HG03521 (cell line): Measurements from ENCODE around the gene FGF14.
A peak's percentile ranks its signal among the peaks of the same experiment; 100 is the strongest.

ENCODE experiments used
- ATAC-seq: cut with Tn5 transposase; IDR thresholded peaks from one replicate; pipeline ENCODE4 v1.9.1; 2021; ENCODE audit warnings: mild to moderate bottlenecking, moderate library complexity; ENCODE audit not compliant: unreplicated experiment

FGF14 gene

DNA sequence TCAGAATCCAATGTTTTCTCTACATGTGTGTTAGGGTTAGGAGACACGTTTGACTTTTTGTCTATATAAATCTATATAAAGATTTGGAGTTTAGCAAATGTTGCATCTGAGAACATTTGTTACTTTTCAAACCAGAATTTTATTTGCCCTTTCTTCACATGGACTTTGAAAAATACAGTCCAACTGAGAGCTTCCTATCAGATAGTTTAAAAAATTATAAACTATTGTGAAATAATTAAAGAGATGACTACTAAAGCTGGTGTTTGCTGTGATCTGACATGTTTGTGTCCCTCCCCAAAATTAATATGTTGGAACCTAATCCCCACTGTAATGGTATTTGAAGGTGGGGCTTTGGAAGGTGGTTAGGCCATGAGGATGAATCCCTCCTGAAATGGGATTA lies 652.3 kb downstream of the FGF14 start:
- no peak for ATAC-seq

DNA sequence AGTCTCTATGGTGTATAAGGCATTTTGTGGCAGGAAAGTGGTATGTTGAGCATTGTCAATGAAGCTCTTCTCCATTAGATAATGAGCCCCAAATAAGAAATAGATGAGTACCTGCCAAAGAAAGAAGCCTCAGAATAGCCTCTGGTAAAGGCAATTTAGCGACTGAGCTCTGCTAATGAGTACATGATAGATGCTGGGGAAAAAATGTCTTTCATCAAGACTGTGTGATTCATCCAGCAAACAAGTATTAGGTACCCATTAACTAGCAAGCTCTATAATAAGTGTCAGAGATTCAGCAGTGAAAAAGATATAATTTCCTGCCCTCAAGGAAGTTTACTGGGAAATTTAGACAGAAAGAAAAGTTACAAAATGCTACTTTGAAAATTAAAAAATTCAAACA lies 654.8 kb downstream of the FGF14 start:
- ATAC-seq, result no peak

DNA sequence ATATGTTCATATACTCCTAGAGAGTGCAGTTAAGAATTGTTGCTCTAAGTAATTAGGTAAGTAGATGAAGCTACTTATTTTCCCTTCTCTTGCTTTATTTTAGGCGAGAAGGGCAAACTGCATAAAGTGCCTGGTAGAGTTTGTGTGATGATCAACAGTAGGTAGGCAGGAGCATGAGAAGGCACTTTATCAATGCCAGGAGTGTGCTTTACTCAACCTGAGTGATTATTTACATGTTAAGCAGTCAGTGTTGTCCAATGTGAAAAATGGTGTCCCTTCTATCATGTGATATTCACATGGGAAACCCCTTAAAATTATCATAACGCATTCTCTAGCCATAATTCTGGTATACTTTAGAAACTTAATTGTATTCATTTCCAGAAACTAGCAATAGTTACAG lies 655.3 kb downstream of the FGF14 start:
- no peak for ATAC-seq

DNA sequence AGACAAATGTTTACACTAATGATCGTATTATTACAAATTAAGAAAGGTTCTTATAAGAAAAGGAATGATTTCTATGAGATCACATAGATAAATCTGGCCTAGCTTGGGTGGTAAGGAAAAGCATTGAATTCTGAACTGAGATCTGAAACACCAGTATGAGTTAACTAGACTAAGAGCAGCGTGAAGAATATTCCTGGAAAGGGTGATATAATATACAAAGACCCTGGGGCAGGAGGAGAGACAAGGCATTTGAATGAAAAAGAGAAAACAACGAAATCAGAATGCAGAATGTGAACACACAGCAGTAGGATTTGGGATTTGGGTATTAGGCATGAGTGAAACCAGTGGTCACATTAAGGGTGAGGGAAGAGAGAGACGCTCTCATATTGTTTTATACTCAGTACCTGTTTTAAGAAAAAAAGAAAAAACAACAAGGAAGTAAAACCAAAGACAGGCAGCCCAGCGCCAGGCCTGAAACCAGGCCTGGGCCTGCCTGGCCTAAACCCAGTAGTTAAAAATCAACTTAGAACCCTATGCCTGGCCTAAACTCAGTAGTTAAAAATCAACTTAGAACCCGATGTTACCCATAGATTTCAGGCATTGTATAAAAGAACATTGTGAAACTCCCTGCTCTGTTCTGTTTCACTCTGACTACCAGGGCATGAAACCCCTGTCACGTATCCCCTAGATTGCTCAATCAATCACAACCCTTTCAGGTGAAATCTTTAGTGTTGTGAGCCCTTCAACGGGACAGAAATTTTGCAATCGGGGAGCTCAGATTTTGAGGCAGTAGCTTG lies 662.3 kb downstream of the FGF14 start:
- ATAC-seq, result peak; percentile 94

DNA sequence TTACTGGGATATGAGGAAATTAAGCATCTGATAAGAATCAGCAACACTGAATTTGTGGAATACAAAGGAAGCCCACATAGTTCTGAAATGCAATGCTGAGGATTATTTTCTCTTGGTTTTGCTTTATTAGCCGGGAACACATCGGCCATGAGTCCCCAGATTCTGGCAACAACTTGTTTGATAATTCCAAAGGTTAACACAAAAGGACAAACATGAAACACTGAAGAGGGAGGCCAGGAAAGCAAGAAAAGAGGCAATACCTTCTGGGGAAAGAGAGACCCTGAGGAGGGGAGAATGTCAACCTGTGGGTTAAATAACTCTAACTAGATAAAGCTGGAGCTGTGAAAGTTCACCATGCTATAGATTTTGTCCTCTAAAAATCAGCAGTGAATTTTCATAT lies 663.5 kb downstream of the FGF14 start:
- no peak for ATAC-seq

DNA sequence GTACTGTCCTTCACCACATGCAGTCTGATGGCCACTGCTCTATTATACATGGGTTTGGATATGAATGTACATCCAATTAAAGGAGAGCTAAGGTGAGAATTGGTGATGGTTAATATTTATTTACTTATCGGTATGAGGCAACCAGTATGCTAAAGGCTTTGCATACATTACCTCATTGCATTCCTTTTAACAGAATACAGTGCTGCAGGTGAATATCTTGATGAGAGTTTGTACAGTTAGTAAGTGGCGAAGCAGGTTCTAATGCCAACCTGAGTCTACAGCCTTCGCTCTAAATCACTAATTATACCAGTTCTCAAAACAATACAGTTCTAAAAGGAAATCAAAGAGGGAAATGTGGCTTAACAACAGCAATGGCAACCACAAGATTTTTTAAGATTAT lies 665.3 kb downstream of the FGF14 start:
- no peak for ATAC-seq

DNA sequence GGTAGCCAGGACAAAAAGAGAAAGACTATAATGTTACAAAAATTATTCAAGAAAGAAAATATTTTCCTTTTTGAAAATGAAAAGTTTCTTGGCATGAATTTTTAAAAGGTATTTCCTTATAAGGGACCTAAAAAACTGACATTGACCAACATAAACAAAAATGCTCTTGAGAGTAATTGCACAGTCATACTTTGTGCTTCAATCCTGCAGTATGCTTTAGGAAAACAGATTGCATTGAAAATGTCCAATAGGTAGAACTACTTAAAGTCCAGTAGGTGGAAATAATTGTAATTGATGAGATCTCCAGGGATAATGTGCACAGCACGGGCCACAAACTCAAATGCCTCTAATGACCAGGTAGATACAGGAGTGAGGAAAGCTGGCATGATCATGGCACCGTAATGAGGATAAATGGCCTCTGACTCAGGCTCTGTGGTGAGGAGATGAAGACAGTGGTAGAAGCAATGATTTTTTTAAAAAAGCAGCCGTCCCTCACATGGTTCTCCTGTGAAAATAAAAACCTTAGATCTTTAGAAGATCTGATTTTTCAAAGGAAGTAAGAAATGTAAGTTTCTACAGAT lies 671.3 kb downstream of the FGF14 start:
- no peak for ATAC-seq

DNA sequence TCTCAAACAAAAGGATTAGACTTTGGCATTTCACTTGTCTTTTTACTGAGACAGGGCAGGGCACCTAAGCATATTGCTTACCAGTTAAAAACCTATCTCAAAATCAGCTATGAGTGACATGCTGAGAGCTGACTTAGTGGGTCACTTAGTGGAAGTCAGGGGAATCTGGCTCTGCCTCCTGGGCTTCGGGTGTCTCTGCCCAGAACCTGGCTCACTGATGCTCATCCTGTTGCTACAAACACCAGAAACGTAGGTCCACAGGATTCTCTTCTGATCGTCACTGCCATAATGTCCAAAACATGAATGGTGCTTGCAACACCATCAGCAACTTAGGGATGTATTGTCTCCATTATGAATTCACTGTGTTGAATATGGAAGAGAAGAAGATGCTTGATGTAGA lies 673.2 kb downstream of the FGF14 start:
- no peak for ATAC-seq

DNA sequence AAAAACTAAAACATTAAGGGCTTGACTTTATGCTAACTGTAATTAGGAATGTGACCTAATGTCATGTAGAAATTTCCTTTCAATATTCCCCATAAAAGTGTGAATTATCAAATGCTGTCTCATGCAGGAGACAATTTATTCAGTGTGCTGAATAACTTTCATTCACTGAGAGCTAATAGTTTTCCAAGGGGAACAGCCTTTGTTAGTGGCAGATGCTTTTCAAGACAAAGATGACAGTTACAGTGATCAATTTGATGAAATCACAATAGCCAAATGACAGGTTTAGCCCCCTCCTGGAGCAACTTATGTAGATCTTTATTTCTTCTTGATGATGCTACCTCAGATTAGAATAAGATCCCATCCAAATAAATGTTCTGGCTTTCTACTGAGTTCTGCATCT lies 673.8 kb downstream of the FGF14 start:
- no peak for ATAC-seq

DNA sequence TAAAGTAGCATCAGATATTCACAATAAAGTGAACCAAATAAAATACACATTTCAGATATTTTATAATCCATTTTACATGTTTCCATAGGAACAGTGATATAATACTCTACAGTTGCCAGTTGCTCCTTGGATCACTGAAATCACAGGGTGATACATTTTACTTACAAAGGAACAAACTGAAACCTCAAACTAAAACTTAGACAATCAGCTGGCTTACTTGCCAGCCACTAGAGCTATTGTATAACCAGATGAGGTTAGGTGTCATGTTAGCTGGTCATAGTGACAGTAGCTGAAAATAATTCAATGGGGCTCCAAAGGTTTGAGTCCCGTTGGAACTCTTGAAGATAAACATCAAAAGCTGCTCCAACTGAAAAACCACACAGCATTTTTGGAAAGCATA lies 674.7 kb downstream of the FGF14 start:
- no peak for ATAC-seq

DNA sequence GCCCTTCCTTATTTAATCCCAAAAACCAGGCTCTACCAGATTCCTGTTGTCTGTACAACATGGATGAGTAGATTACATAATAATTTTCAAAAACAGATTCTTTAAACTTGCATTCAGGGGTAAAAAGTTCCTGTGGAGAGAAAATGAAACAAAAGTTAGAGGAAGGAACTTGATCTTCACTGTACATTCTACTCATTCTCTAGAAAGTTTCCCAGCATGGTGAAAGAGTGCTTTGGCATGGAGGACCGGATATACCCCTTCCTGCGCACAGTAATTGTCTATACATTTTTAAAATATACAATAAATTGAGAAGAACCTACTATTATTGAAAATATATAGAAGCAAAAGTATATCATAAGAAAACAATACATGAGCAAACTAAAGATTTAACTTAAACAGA lies 675.2 kb downstream of the FGF14 start:
- ATAC-seq, result no peak

DNA sequence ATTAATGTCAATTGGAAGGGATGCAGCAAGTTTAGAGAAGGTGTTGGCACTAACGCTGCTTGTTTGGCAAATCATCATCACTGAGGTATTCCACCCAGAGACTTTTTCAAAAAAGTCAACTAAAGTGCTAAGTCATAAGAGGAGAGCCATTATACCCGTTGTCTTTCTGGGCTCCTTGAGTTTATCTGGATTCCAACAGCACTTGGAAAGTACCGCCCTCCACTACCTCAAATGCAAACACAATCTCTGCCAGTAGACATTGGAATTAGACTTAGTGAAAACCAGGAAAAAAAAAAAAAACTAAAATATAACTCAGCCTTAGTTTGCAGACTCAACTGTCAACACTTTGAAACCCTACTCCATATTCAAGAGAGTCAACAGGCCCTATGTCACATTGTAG lies 683.4 kb downstream of the FGF14 start:
- ATAC-seq, result no peak

DNA sequence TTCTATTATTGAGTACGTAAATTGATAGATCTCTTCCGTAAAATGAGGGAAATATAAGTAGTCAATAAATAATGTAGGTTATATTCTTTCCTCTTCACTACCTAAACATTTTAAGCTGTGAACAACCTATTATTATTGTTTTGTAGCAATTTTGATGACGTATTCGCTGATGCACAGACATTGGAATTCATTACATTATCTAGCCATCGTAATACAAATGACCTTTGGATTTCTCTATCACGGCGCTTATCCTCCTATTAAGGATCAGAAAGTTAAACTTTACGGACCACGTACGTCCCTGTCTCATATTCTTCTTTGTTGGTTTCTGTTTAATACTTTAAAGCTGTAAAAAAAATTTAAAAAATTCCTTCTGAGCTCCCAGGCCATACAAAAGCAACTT lies 684.5 kb downstream of the FGF14 start:
- no peak for ATAC-seq

DNA sequence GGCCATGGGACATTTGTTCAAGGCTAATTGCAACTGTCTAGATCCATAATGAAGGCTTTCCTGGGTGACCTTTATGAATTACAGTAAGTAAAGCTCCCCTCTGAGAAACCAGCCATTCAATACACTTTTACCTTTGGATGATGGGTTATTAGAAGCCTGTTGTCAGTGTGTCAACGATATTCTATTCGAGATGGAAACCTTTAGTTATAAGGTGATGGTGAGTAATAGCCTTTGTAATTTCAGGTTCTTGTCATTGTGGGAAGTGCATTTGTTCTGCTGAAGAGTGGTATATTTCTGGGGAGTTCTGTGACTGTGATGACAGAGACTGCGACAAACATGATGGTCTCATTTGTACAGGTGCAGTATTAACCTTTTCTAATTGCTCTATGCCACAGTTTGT lies 687.7 kb downstream of the FGF14 start:
- no peak for ATAC-seq

DNA sequence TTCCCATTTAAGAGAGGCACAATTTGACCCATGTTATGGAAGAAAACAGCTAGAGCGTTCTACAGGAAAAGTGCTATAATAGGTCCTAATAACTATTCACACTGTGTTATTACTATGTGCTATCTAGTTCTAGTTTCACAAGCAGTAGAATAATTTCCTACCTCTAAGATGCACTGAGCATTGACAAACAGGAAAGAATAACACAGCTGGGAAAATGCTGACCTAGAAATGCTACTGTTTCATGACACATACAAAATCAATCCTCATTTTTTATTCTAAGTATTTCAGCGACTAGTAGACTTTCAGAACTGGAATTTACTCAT lies 689.9 kb downstream of the FGF14 start:
- ATAC-seq, result no peak

DNA sequence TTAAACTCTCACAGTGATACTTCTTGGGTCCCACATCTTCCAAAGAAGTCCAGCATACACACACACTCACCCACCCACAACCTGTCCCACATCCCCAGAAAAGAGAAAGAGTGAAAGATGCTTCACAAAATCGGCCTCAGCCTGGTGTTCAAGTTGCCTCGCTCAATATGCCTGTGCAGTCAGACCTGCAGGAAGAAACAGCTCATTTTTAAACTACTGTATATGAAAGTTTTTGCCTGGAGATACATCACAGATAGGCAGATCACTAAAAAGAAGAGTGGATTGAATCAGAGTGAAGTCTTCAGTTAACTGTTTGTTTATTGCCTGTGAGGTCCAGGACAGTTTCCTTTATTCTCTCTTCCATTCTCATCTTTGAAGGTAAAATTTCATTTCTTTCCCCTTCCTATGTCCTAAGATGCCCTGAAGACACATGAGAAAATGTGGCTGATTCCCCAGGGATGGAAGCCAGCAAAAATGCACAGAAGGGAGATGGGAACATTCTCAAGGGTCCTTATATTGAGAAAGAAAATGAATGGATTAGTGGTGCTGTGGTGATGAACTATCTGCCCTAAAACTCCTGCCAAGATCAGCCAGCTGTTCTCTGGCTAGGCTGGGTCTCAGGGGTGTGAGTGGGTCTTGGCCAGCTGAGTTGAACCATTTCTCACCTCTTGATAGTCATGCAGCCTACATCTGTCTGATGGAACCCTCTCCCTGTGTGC lies 690.4 kb downstream of the FGF14 start:
- ATAC-seq, result no peak

DNA sequence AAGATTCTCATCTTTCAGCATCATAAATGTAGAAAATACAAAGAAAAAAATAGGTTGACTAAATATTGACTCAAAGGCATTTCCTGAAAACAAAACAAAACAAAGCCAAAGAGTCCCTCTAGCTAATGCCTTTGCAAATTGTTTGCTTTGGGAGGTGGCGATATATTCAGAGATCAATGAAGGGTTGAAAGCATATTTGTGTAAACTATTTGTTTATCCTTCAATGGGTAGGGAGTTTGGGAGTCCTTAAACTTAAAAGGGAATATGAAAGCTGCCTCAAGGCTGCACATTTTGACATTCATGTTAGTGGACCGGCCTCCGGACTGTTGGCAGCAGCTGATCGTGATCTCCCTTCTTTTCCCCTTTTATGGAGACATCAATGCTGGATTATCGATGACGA lies 691.9 kb downstream of the FGF14 start:
- ATAC-seq, result no peak

DNA sequence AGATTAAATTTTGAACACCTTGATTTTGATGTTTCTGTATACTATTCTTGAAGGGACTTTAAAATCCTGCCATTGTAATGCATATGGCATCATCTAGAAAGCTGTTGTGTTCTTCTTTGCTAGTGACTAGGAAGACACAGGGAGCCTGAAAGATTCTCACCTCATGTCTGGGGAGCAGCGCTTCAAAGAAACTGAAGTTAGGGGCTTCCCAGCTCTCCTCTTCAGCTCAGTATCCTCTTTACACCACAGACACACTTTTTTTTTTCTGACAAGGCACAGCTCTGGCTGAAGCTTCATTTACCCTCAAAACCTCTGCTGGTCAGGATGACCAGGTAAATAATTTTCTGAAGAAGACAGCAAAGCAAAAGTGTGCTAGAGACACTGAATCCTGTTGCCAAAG lies 693.7 kb downstream of the FGF14 start:
- ATAC-seq, result no peak

DNA sequence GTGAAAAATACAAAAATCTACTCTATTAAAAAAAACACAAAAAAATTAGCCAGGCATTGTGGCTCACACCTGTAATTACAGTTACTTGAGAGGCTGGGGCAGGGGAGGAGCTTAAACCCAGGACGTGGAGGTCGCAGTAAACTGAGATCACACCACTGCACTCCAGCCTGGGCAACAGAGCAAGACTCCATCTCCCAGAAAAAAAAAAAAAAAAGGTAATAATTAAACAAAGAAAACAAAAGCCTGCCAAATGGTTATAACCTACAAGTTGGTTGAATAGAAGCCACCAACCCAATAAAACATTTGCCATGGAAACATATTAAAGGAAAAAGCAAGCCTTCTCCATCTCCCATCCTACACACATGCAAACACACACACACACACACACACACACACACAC lies 694.2 kb downstream of the FGF14 start:
- no peak for ATAC-seq

DNA sequence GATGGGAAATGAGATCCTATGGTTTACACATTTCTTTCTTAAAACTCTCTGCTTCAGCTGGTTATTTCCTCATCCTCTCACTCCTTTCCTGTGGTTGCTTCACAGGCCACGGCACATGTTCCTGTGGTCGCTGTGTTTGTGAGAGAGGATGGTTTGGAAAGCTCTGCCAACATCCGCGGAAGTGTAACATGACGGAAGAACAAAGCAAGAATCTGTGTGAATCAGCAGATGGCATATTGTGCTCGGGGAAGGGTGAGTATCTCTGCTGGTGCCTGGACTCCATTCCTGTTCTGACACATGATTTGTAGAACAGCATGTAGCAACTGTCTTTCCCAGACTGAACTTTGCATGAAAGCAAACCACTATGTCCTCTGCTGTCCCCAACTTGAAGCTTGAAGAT lies 695.2 kb downstream of the FGF14 start:
- ATAC-seq, result no peak

DNA sequence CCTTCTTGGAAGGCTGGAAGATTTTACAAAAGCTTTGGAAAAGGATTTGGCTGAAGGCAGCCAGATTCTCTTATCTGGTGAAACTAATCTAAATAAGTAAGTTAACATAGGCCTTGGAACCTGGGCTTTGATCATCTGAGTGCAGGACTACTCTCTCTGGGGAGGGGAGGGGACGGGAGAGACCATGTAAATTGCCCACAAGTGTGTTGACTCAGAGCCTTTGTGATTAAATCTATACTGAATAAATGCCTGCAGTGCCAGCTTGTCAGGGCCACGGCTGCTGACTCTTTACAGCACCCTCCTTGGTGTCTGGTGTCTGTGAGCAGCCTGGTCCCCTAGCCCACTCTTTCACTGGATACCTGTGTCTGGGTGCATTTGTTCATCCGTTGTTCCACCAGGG lies 698.0 kb downstream of the FGF14 start:
- ATAC-seq, result no peak

DNA sequence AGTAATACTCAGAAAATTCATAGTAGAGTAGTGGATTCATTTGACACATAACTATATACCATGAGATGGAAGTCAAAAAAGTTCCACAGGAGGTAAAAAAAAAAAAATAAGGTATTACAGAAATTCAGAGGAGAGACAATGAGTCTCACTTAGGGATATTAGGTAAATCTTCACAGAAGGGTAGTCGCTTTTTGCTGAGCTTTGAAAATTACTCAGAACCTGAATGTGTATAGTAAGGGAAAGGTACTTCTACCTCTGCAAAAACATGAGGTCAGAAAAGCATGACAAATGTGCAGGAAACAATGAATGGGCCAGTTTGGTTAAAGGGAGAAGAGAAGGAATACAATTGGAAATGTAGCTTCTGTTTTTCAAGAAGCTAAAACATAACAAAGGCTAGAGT lies 698.8 kb downstream of the FGF14 start:
- no peak for ATAC-seq
